Activated naive CD4-positive, alpha-beta T cell treated with anti-CD3 and anti-CD28 coated beads, Interleukin-2, amount 50 U/mL, for 16 hours (primary cell): ENCODE measurements around the gene GTF2E1.
"Not testable (repeated sequence)": the region's sequence is repeated elsewhere in the genome, so short reads cannot be mapped to it uniquely, and the experiment has no call there.

ENCODE experiments used
- DNase-seq: peaks from one replicate; pipeline ENCODE4 v3.0.0-alpha.2; 2020

Gene GTF2E1

GRCh38 chr3:120756061-120756460 lies 13.5 kb downstream of the GTF2E1 start:
- no peak for DNase-seq

GRCh38 chr3:120758551-120758950 lies 16.0 kb downstream of the GTF2E1 start:
- DNase-seq: not testable (repeated sequence)

GRCh38 chr3:120762615-120763014 lies 20.1 kb downstream of the GTF2E1 start:
- DNase-seq: no peak

- no peak for DNase-seq
Observed at GRCh38 chr3:120763601-120764000, 21.1 kb downstream of the GTF2E1 start.

- DNase-seq: no peak
Observed at GRCh38 chr3:120764206-120764605, 21.7 kb downstream of the GTF2E1 start.

- DNase-seq: no peak
Observed at GRCh38 chr3:120765830-120766493, 23.4 kb downstream of the GTF2E1 start.

- DNase-seq: no peak
Observed at GRCh38 chr3:120766576-120766975, 24.0 kb downstream of the GTF2E1 start.

- no peak for DNase-seq
Observed at GRCh38 chr3:120767106-120767505, 24.6 kb downstream of the GTF2E1 start.

GRCh38 chr3:120769436-120769835 lies 26.9 kb downstream of the GTF2E1 start:
- no peak for DNase-seq

- DNase-seq: no peak
Observed at GRCh38 chr3:120770891-120771290, 28.3 kb downstream of the GTF2E1 start.

GRCh38 chr3:120772081-120772480 lies 29.5 kb downstream of the GTF2E1 start:
- no peak for DNase-seq

GRCh38 chr3:120773932-120774331 lies 31.4 kb downstream of the GTF2E1 start:
- DNase-seq: no peak

- no peak for DNase-seq
Observed at GRCh38 chr3:120775411-120775810, 32.9 kb downstream of the GTF2E1 start.

- no peak for DNase-seq
Observed at GRCh38 chr3:120778776-120779175, 36.2 kb downstream of the GTF2E1 start.

- DNase-seq: no peak
Observed at GRCh38 chr3:120780977-120781376, 38.4 kb downstream of the GTF2E1 start.

GRCh38 chr3:120785832-120786231 lies 43.3 kb downstream of the GTF2E1 start:
- not testable (repeated sequence) for DNase-seq

GRCh38 chr3:120791010-120791409 lies 48.5 kb downstream of the GTF2E1 start:
- DNase-seq: no peak

GRCh38 chr3:120791913-120792312 lies 49.4 kb downstream of the GTF2E1 start:
- no peak for DNase-seq

- no peak for DNase-seq
Observed at GRCh38 chr3:120793601-120794000, 51.1 kb downstream of the GTF2E1 start.

GRCh38 chr3:120795017-120795648 lies 52.6 kb downstream of the GTF2E1 start:
- DNase-seq: peak; percentile 74

- DNase-seq: no peak
Observed at GRCh38 chr3:120795959-120796358, 53.4 kb downstream of the GTF2E1 start.

- no peak for DNase-seq
Observed at GRCh38 chr3:120796976-120797375, 54.4 kb downstream of the GTF2E1 start.

- DNase-seq: no peak
Observed at GRCh38 chr3:120797857-120798256, 55.3 kb downstream of the GTF2E1 start.

- DNase-seq: no peak
Observed at GRCh38 chr3:120798346-120798745, 55.8 kb downstream of the GTF2E1 start.

- no peak for DNase-seq
Observed at GRCh38 chr3:120800625-120801024, 58.1 kb downstream of the GTF2E1 start.
